ENCODE results near the gene TDO2. TPM values are rescaled to one million over a fixed set of nuclear protein-coding genes. Genes with fewer than 3 reads are reported as not detected.

Gene TDO2
- total and polyA plus RNA-seq, 2 of the 13 experiments (the other 11 are each of a cell fraction or from before 2014, with no cell fraction given), result not detected

GRCh38 chr4:155924637-155925036 is 21.1 kb downstream of the TDO2 start (continued):
- no peak for TF ChIP-seq RBM22 (optimal IDR thresholded peaks at IDR 0.05; ENCODE audit: low read length)
- no peak for TF ChIP-seq ZNF83 (CRISPR knock-in tag; IDR thresholded peaks at IDR 0.05; ENCODE audit: borderline replicate concordance)
- TF ChIP-seq DDIT3 (CRISPR knock-in tag; IDR thresholded peaks at IDR 0.05), result no peak
- no peak for TF ChIP-seq ZBTB49 (CRISPR knock-in tag; IDR thresholded peaks at IDR 0.05; ENCODE audit: borderline replicate concordance)

- H3K4me1 ChIP-seq (ENCODE audit: insufficient read depth, low read length), result no peaks in the 10 kb centered on the region
- in situ Hi-C loops (cut with HindIII; ENCODE audit: extremely low pct_ligation_motif_present, low pct_unique_long_range_greater_than_20kb) (no loop called here), intact Hi-C loops (cut with micrococcal nuclease; ENCODE audit: unreplicated experiment) (no loop called here)
- FAIRE-seq (no peak), DNase-seq (ENCODE audit: low spot score) (no peak), ATAC-seq (no peak)
- WGBS (ENCODE audit: low lambda C conversion rate), result 45% methylated on average over 3 of the region's 3 CpGs
- H2AFZ ChIP-seq (ENCODE audit: low read length), result no peak overlapping the region
- BruUV-seq (replicated peaks), result no TSS peak
- TF ChIP-seq ZNF687 (CRISPR knock-in tag; IDR thresholded peaks at IDR 0.05), result no peak
- no peaks in the 10 kb centered on the region for H3K36me3 ChIP-seq (replicated peaks in 1 of 2; ENCODE audit: control insufficient read depth in 1 of 2, insufficient read depth in 2 of 2, low read length in 2 of 2)
- H3K4me2 ChIP-seq (ENCODE audit: low read depth, low read length), result no peak overlapping the region
- H3K79me2 ChIP-seq (ENCODE audit: insufficient read depth, low read length), result no peaks in the 10 kb centered on the region
- CTCF ChIA-PET (ENCODE audit: low intra/inter-chr PET ratio, low total read pairs), result no interaction called here
- no peak overlapping the region for H3K9ac ChIP-seq (ENCODE audit: insufficient read depth, low read depth, low read length)
- H4K20me1 ChIP-seq (ENCODE audit: insufficient read depth, low read length), result no peaks in the 10 kb centered on the region
- no peaks in the 10 kb centered on the region for H3K27me3 ChIP-seq (ENCODE audit: control insufficient read depth in 1 of 2, insufficient read depth in 2 of 2, low read length in 2 of 2)
- no peak overlapping the region for H3K4me3 ChIP-seq (replicated peaks in 1 of 3; ENCODE audit: insufficient read depth in 1 of 3, low read depth in 2 of 3, low read length in 3 of 3)
- POLR2A ChIA-PET, result no interaction called here
- no peak overlapping the region for H3K27ac ChIP-seq (ENCODE audit: extremely low read length, insufficient read depth, low read length)
- no peaks in the 10 kb centered on the region for H3K9me3 ChIP-seq (ENCODE audit: low read length)
Observed at GRCh38 chr4:155929833-155930232, 26.3 kb downstream of the TDO2 start.

Data from HepG2 (cell line).